Hematopoietic multipotent progenitor cell (in vitro differentiated cells): Measurements from ENCODE around the gene CATSPER3. TPM values are rescaled to one million over a fixed set of nuclear protein-coding genes. Genes with fewer than 3 reads are reported as not detected.

Experiments used
- DNase-seq, 3 donors: peaks; one replicate each; pipeline ENCODE4 v3.0.0-alpha.2; 2011 to 2015; ENCODE audit warnings: low read depth in 2 of 3, low spot score in 2 of 3
- total RNA-seq: library from RNA; depleted of rRNA; stranded (reverse); fragments of >200 nt; gene quantifications from one replicate; pipeline ENCODE4 v1.2.3, GENCODE V29; 2012

CATSPER3 gene
- 0.27 TPM for total RNA-seq

DNA sequence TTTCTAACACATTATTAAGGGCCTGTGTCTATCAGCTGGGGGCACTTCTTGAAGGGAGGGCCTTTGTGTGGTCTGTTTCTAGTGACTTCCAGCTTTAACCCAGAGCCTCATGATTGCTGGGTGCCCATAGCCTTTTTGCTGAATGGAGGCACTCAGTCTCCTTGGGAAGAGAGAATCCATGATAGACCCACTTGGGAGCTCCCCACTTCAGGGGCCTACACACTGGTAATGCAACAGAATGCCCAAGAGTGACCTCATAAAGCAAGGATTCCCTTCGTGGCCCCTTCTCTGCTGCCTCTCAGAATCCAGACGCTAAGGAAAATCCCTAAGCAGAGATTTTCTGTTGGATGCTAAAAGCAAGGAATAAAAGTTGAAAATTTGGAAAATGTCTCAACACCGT, at the start of gene CATSPER3:
TSS of gene CATSPER3 (plus strand) at position 301 of the 400 bp plus-strand sequence. CDS start at position 386, 85 bp downstream.
- no peak for DNase-seq

DNA sequence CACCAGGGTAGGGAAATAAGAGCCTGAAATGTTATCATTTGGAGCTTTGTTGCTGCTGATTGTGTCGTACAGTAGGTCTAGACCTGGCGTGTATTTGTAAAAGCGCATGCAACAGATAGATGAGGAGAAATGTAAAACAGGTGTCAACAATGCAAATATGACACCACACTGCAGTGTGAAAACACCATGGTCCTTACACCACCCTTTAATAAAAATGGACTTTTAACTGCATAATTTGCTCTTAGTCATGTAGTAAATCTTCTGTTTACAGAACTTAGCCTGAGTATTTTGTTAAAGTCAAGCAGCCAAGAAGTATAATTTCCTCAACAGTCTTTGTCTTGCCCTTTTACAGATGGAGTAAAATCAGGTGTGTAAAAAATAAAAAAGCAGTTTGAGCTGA, 48.8 kb upstream of the CATSPER3 start:
- no peak for DNase-seq

DNA sequence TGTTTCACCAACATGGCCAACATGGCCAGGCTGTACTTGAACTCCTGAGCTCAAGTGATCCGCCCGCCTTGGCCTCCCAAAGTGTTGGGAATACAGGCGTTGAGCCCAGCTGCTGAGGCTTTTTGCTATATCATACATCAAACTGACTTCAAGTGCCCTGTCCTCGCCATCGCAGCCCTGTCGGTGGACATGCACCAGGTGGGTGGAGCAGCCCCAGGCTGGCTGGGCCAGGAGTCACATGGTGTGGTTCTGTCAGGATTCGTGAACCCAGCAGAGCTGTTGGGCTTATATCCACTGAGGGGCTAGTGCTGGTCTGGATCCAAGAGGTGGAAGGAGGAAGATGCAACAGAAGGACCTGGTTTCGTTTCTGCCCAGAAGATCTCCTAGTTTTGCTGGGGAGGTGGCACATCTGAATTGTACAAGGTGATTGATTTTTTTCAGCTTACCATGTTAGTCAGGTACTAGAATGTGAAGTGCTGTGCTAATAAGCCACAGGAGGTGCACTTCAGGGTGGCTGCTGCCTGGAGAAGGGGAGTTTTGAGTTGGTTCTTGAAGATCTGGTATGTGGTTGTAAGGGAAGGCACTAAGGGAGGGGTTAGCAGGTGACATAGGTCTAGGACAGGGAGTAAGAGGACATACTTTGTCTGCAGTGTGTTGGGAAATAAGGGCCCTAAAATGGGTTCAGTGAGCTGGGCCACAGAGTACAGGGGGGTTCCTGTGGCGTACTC, 46.7 kb upstream of the CATSPER3 start:
- DNase-seq: no peak

DNA sequence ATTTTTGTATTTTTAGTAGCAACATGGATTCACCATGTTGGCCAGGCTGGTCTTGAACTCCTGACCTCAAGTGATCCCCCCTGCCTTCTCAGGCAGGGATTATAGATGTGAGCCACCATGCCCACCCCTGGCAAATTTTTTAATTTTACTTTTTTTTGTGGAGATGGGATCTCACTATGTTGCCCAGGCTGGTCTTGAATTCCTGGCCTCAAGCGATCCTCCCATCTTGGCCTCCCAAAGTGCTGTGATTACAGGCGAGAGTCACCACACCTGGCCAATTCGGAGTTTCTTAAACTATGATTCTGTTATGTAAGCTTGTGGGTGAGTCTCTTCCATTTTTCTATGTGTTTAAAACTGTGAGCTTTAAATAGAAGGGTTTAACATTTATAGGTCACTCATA, 35.2 kb upstream of the CATSPER3 start:
- DNase-seq: no peak

DNA sequence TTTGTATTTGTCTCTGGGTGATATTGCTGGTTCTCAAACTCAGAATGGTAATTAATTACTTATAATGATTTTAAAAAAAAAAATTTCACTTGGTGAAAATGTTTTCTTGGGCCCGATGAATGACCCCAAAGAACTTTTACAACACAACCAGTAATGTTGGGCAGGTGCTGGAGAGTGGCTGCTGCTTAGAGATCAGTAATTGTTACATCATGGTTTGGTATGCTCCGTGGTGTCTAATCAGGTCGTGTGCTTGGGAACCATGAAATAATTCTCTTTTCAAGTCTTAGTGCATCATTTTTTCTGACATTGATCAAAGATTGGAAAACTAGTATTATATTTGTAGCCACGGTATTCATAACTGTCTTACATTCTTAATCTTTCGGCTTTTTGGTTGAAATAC, 33.5 kb upstream of the CATSPER3 start:
- no peak for DNase-seq

DNA sequence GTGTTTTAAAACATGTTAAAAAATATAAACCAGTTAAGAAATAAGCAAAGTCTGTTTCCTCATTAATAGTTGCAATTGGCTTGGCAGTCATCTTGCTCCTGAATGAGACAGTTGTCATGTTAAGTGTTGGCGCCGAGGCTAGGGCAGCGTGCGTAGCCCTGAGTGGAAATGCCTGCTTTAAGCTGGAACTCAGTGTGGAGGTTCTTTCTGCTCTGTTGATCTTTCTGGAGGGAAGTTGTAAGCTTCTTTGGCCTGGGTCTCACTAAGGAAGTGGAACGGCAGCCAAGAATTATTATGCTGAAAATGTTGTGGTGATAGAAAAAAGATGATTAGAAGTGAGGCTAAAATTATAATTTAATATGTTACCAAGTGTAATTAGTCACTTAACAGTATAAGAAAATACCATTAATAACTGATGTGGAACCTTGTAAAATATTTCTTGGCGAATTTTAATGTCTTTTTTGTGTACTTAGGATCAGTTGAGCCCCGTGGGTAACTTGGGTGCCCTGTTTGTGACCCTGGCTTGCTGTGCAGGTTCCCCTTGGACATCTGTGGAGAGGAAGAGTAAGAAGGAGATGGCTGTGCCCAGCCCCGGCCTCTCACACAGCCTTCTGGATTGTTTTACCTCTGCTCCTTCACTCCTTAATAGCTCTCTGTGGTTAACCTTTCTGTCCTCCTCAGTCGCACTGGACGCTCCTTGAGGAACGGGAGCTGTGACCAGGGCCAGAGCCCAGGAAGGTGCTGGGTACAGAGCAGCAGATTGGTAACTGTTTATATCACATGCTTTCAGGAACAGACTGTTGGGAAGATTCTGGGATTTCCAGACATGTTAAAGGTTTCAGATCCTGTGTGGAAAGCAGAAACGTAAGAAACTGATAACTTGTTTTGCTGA, 31.8 kb upstream of the CATSPER3 start:
- DNase-seq: no peak

DNA sequence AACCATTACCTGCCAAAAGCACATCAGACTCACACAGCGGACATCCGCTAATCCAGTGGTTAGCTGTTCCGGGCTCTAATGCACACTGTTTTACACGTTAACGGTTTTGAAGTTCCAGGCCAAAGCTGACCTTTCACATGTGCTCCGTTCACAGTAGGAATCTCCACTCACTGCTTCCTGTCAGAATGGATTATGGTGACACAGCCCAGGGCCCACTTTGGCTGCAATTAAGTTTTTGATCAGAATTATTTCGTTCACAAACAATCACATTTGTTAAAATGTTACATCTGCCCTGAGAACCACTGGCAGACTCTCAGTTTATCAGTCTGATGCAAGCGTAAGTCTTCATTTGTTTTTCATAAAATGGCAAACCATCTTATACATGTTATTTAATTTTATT, 30.2 kb upstream of the CATSPER3 start:
- DNase-seq: no peak

DNA sequence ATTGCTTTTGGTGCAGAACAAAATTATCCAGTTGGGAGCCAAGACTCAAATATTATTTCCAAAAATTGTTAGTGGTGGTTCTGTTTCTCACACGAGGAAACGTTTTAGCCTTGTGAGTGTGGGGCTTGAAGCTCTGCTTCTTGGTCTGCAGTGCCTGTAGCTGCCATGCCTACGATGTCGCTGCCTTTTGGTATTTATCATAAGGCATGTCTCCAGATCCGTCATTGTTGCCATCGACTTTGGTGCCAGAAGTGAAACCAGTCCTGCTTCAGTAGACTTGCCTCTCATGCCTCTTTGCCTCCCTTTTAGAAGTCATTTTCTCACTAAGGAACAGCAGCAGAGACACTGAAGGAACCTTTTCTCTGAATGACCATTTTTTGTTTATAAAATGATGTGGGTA, 29.7 kb upstream of the CATSPER3 start:
- DNase-seq: no peak

DNA sequence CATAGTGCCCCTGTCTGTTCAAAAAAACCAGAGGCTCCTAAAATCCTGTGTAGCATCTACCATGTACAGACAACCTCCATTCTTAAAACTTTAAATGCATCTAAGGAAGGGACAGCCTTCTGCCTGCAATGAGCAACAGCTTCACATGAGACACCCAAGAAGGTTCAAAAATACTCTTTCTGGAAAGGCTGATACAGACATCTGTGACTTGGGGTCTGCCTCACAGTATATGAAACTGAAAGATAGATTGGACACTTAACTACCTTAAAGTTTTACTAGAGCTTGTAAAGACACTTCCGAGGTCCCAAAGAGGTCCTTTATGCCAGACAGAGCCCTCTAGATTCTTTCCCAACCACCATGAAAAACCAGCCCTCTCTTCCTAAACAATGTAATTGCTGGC, 28.2 kb upstream of the CATSPER3 start:
- DNase-seq: no peak

DNA sequence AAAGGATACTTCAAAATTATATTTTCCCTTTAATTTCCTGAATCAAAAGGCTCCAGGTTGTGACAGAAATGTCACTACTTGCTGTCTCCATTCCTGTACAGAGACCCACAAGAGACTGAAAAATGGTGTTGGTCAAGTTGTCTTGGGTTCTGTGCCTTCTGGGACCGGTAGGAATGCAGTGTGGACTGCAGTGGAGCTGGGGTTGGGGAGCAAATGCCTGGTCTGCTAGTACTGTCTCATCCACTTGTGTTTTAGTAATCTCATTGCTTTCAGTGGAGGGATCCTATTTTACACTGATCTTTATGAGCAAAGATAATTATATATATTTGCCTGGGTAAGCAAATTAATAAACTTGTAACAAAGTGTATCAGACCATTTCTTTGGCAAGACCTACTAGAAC, 24.2 kb upstream of the CATSPER3 start:
- no peak for DNase-seq

DNA sequence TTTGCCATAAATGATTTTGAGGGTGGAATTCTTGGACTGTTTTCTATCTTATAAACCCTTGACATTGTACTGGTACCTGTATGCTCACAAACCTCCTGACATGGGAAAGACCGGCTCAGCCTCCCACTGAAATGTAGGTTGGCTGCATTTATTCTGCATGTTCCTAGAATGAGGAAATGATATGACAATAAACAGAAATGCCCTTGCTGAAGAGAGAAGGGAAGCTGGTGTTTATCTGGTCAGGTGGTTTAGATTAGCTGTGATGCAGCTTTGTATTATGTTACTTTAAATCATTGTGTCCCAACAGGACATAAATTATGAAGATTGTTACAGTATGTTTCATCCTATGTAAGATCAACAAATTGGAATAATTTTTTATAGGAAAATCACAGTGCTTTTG, 23.1 kb upstream of the CATSPER3 start:
- DNase-seq: peak in 1 of 3 donors; percentile 5

DNA sequence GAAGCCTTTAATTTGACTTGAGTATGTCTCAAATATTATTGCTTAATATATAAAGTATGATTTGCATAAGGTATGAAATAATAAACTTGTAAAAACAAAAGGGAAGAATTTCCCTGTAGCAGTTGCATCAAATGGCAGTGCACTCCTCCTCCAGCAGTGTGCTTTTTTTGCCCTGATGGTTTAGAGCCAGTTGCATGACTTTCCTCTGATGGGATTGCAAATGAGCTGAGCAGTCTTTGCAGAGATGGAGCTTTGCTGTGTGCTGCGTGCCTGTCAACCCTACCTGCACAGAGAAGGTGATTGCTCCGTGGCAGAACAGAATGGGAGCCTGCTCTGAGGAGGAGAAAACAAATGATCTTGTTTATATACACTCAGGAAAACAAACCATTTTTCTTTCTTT, 22.7 kb upstream of the CATSPER3 start:
- DNase-seq: no peak

DNA sequence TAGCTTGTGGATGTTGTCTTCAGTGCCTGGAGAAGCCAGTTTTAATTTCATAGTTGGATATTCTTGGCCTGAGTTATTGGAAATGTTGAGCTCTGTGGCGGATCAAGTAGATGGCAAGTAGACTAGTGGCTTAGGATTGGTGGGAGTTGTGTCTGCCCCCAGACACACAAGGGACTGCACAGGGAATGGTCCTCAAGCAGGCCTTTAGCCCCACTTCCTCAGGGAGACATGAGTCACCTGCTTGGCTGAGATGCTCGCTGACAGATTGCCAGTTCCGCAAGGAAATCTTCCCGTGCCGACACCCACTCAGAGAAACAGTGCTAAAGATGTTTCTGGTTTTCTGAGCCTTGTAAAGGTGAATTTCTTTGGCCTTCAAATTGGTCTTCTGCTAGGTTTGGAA, 18.8 kb upstream of the CATSPER3 start:
- DNase-seq: no peak

DNA sequence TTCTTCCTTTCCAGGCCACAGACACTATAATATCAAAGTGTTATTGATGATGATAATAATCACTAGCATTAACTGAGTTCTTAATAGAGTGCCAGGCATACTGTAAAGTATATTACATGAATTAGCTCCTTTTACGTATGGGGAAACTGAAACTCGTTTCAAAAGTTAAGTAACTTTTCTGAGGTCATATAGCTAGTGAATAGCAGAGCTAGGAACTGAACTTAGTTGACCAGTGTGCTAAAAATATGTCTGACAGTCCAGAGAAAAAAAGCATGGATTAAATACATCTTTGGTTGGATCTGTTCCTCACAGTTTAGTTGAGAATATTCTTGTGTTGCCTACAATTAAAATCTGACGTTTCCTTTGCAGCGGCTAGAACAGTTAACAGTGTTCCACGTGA, 18.4 kb upstream of the CATSPER3 start:
- DNase-seq: no peak

DNA sequence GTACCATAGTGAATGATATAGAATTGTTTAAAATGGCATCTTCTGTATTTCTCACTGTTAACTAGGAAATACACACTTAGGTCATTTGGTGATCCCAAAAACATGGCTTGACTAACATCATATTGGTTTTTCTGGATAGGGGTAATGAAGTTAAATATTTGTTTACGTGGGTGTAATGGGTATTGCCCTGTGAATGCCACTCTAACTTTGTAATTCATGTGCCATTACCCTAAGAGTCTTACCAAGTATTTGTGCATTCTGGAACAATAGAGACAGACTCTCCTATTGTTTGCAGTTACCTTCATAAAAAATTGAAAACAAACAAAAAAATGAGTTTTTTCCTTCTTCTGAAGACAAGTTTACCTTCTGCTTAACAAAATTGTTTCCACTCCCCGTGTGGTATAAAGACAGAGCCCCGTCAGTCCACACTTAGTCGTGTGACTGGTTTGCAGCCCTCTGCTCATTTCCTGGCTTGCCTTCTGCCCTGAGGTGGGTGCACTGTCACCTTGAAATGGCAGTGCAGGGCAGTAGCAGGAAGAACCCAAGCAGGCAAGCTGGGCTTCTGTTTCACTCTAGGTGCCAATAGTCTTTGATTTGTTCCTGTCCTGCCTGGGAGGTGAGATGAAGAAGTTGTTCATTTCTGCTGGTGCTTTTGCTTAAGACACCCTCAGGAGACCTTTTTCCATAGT, 9.6 kb upstream of the CATSPER3 start:
- DNase-seq: no peak

DNA sequence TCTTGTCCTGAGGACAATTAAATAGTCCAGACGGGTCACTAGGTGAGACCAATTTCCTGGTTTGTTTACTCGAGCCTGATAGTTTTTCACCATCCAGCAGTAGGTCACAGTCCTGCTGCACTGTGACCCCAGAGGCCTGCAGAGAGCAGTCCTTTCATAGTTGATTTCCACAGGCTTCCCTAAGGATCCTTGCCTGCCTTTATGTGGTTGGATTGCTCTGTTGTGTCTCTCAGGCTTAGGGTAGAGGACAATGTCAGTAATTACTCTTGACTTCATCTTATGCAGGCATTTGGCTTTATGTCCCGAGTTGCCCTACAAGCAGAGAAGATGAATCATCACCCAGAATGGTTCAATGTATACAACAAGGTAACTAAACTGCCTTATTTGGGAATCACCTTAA, 9.0 kb upstream of the CATSPER3 start:
- no peak for DNase-seq

DNA sequence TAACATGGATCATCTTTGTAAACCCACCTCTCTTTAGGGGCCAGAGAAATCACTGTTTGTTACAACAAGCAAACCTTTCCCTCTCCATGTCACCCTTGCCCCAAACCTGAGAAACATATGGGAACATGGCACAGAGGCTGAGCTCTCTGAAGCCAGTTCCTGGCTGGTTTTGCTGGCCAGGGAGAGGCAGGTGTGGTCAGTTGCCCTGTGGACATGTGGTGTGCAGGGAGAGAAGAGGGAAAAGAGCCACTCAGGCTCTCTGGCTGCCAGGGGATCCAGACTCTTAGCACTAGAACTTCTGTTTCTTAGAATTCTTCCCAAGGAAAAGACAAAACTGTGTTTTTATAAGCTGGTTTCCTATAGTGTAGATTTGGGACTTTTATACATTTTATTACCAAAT, 4.6 kb upstream of the CATSPER3 start:
- no peak for DNase-seq

DNA sequence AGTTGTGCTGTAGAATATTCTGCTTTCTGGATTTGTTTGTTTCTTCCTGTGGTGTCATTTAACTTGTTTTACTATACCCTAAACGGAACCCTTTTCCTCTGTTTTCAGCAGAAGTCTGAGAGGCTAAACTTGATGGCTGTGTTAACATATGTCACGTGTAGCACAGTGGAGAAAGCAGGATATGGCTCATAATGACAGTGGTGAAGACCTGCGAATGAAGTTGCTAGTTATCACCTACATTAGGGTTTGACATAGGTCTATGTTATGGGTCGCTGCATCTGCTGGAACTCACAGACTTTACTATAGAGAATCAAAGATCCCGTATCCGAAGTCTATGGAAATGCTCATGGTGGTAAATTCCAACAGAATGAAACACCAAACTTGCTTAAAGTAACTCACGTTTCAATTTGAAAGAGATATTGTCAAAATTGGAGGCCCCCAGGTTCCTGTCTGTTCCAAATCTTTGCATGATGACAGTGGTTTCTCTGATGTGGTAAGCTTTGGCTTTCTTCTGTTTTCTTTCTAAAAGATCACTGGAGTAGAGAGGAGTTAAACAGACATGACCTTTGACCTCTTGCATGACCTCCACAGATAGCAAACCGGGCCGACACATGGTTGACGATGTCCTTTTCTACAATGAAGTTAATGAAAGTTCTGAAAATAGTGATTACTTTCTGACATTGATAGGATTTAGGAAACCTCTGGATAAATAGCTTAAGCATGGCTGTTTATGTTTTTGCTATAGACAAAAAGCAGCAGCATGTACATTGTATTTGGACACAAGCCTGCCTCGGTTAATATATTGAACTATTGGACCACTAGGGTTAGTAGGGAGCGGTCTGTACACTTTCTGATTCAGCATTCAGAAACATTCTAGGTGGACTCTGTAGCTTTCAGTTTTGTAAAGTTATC, 3.1 kb upstream of the CATSPER3 start:
- DNase-seq: peak in 1 of 3 donors; percentile 13

DNA sequence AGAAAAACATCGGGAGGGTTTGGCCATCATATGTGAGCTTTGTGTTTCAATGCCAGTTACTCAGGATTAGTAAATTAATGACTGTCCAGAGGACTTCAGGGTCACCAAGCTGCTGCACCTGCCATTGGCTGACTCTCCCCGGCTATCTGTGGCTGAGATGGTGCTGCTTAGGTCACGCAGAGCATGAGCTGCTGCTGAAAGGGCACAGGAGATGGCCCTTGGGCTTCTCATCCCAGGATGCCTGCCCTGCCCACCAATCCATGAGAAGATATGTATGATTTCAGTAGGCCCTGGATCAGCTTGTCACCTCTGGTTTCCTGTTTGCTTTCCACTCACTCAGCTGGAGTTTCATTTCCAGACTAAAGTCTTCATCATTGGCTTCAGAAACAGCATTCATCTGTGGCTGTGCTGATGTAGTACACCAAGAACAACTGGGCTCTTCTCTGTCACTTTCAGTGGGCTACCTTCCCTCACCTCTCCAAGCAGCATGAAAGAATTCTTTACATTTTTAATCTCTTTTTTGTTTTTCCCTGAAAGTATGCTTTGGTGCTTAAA, 2.4 kb upstream of the CATSPER3 start:
- DNase-seq: no peak

DNA sequence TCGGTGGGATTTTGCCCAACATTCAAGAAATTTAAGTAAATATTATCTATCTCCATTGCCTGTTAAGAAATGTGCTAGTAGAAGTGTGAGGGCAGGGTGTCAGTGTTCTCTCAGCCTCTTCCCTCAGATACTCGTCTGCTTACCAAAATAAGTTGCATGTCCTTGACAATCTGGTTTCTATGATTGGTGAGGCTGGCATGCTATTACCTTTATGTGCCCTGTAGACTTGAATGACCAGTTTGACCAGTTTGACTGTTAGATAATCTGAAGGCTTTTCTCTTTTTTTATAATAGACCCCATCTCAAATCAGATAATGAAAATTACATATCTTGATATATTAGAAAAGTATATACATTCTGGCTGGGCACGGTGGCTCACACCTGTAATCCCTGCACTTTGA, 348 bp downstream of the CATSPER3 start:
- no peak for DNase-seq
